Hindlimb muscle (tissue), 1 donor: ENCODE results near the gene KCNT2. TPM values are rescaled to one million over a fixed set of nuclear protein-coding genes. Genes with fewer than 3 reads are reported as not detected.
"Not testable (repeated sequence)": the region's sequence is repeated elsewhere in the genome, so short reads cannot be mapped to it uniquely, and the experiment has no call there.

Experiments used
- DNase-seq: peaks from one replicate; pipeline ENCODE4 v3.0.0-alpha.2; 2013
- polyA plus RNA-seq: library from polyadenylated mRNA; unstranded; fragments of 120-200 nt; gene quantifications from one replicate; pipeline ENCODE4 v1.2.1, GENCODE V29; 2013; ENCODE audit not compliant: insufficient read length

Gene KCNT2
- 7.0 TPM for polyA plus RNA-seq

GRCh38 chr1:196608390-196609369, at the start of gene KCNT2:
Gene KCNT2, minus strand, starts transcription at chr1:196608440. Its CDS starts 131 bp downstream, at chr1:196608309.
- DNase-seq, result peak; percentile 80

DNA sequence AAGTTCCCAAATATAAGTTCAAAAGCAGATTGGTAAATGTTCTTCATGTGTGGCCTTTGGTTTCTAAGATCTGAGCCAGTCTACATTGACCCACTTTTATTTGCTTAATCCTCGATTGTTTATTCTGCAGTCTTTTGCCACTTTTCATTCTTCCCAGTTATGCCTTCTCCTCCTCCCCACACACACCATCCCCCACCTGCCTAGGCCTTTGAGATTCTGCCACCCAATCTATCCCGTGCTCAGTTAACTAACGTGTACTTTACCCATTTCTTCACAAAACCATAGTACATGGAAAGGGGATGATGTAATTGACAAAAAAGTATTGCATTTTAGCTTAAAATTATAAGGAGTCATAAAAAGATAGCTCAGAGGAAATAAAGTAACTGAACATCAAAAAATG, 47.3 kb upstream of the KCNT2 start:
- no peak for DNase-seq

DNA sequence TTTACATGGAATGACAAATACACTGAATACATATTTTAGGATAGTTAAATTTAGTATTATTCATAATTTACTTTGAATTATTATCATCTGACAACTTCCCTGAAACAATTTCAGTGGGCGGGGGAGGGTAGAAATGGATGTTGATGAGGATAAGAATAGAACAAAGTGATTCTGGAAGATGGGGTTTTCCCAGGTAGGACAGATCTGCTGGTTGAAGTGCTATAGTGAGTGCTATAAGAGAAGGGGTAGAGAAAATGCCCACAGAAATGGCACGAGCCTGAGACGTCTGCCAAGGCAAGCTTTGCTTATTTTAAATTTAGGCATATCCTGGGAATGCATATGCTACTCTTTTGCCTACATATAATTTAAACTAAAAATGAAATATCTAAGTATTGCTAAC, 46.8 kb upstream of the KCNT2 start:
- DNase-seq, result no peak

GRCh38 chr1:196654271-196654670, 46.0 kb upstream of the KCNT2 start:
- DNase-seq, result no peak

- DNase-seq, result peak; percentile 56
Observed at GRCh38 chr1:196651637-196652215, 43.5 kb upstream of the KCNT2 start, which contains the start of gene CFH. Gene CFH, plus strand, starts transcription at chr1:196652043. Its CDS starts 75 bp downstream, at chr1:196652118.

- DNase-seq, result no peak
Observed at GRCh38 chr1:196651079-196651478, 42.8 kb upstream of the KCNT2 start.

GRCh38 chr1:196650403-196650802, 42.2 kb upstream of the KCNT2 start:
- DNase-seq, result no peak

DNA sequence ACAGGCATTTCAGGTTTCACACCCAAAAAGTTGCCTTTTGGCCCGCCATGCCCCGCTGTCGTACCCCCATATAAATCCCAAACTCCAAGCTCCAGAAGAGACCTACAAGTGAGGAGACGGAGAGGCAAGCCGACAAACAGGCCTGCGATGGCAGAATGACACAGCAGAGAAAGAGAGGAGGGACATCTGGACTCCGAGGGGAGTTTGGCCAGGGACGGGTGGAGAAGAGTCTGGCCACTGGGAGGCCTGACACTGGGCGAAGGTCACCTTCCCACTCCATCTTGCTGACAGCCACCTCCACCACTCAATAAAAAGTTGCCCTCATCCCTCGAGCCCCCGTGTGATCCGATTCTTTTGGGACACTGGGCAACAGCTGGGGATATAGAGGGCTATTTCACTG, 41.8 kb upstream of the KCNT2 start:
- no peak for DNase-seq

GRCh38 chr1:196640976-196641375, 32.7 kb upstream of the KCNT2 start:
- no peak for DNase-seq

- DNase-seq, result not testable (repeated sequence)
Observed at GRCh38 chr1:196639291-196639690, 31.1 kb upstream of the KCNT2 start.

DNA sequence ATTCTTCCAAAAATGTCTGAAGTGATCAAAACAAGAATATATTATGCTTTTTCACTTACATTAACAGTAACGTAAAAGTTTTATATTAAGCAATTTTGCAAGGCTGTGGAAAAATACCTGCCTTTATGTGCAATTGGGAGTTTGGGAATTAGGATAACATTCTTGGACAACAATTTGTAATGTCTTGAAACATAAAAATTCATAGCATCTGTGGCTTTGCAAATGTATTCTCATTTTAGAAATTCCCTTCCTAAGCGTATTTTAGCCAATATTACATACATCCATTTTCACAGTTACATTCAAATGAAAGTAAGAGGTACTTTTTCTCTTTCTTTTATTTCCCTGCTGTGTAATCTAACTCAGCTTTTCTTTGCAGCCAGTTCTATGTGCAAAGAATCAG, 30.2 kb upstream of the KCNT2 start:
- DNase-seq, result no peak

- DNase-seq, result no peak
Observed at GRCh38 chr1:196637606-196638005, 29.4 kb upstream of the KCNT2 start.

- DNase-seq, result no peak
Observed at GRCh38 chr1:196628838-196629237, 20.6 kb upstream of the KCNT2 start.

DNA sequence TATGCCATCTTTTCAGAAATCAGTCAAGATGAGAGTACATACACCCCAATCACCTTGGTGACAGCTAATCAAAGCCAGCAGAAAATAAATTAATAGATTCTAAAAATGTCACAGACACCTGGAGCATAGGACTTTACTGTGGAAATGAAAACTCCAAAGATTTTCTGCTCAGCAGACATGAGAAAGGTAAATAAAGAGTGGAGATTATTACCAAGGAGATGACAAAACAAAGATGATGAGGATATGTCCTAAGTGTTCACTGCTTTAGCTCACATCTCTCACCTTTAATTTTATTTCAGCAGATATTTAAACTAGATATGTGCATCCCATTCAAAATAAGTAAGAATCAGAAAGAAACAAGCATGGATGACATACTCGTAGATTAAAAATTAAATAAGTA, 14.8 kb upstream of the KCNT2 start:
- no peak for DNase-seq

DNA sequence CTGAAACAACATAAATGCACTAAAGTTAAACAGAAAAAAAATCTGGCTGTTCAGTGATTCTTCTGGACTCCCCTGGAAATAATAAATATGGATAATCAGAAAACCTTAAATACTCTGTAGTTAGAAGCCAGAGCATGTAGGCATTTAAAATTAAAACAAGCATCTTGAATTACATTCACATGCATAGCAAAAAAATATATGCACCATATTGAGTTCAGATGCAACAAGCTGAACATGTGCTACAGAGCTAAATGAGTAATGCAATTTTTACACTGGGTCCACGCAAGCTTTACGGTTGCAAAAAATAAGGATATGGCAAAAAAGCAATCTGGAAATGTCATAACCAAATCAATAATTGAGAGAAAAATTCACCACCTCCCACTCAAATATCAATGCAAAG, 11.5 kb upstream of the KCNT2 start:
- no peak for DNase-seq

GRCh38 chr1:196611873-196612272, 3.6 kb upstream of the KCNT2 start:
- DNase-seq, result no peak

GRCh38 chr1:196609370-196609737, 1.1 kb upstream of the KCNT2 start:
- no peak for DNase-seq

DNA sequence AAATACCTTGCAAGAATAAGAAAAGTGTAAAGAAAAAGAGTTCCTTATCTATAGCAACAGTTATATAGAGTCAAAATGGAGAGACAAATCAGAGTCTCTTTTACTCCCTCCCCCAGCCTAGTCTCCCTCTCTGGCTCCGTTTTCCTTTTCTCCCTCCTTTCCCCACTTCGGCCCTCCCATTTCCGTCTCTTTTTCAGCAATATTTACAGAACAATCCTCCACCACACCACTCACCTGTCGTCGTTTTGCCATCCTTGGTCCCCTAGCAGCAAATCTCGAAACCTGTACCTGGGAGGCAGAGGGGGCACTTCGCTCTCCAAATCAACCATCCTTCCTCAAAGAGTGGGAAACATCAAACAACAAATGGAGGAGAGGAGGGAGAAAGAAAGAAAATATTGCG, 259 bp downstream of the KCNT2 start:
- peak; percentile 51 for DNase-seq

GRCh38 chr1:196603651-196604050, 4.6 kb downstream of the KCNT2 start:
- no peak for DNase-seq

- no peak for DNase-seq
Observed at GRCh38 chr1:196598942-196599748, 9.1 kb downstream of the KCNT2 start.

GRCh38 chr1:196594700-196595099, 13.5 kb downstream of the KCNT2 start:
- no peak for DNase-seq

- DNase-seq, result no peak
Observed at GRCh38 chr1:196593955-196594354, 14.3 kb downstream of the KCNT2 start.

DNA sequence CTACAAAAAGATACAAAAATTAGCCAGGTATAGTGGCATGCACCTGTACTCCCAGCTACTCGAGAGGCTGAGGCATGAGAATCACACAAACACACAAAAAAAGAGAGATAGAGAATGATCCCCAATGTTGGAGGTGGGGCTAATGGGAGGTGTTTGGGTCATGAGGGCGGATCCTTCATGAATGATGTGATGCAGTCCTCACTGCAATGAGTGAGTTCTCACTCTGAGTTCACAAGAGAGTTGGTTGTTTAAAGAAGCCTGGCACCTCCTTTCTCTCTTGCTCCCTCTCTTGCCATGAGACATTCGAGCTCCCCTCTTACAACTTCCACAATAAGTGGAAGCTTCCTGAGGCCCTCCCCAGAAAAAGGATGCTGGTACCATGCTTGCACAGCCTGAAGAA, 17.3 kb downstream of the KCNT2 start:
- DNase-seq, result no peak
